Lower lobe of right lung (tissue), 2 donors: ENCODE measurements around the gene CCL11. TPM values are rescaled to one million over a fixed set of nuclear protein-coding genes. Genes with fewer than 3 reads are reported as not detected.

ENCODE experiments used
- ATAC-seq, 2 donors: fragments of 200-7000 bp; cut with Tn5 transposase; one replicate each; pipeline ENCODE4 v1.9.1; 2020 to 2022; ENCODE audit warnings: mild to moderate bottlenecking in 2 of 2, moderate library complexity in 2 of 2
- DNase-seq: peaks from one replicate; pipeline ENCODE4 v3.0.0-alpha.2; 2020
- H3K27ac ChIP-seq: fragments of 200-600 bp; one replicate; pipeline ENCODE4 v1.8.0; 2022
- H3K27me3 ChIP-seq: fragments of 200-600 bp; one replicate; pipeline ENCODE4 v1.8.0; 2022; ENCODE audit warnings: low read depth
- H3K36me3 ChIP-seq: fragments of 200-600 bp; one replicate; pipeline ENCODE4 v1.8.0; 2022; ENCODE audit warnings: mild to moderate bottlenecking
- H3K4me1 ChIP-seq: fragments of 200-600 bp; one replicate; pipeline ENCODE4 v1.8.0; 2022
- H3K4me3 ChIP-seq: fragments of 200-600 bp; one replicate; pipeline ENCODE4 v1.8.0; 2022; ENCODE audit warnings: mild to moderate bottlenecking
- H3K9me3 ChIP-seq: fragments of 200-600 bp; one replicate; pipeline ENCODE4 v1.8.0; 2022
- CTCF ChIP-seq: fragments of 200-600 bp; IDR thresholded peaks from one replicate; pipeline ENCODE4 v1.8.0; 2022; ENCODE audit warnings: antibody characterized with exemption, mild to moderate bottlenecking
- intact Hi-C: fragments of 100-400 bp; cut with DNase I; formaldehyde crosslinking; loops from one replicate; pipeline ENCODE4 v1.11.0; 2022
- total RNA-seq: library from RNA; stranded (reverse); fragmentation: NEBNext Ultra II Directional; extraction: Animal tissue kit (Norgen Biotek cat#: 25700); gene quantifications from one replicate; pipeline ENCODE4 v1.2.1, GENCODE V29; 2021
- donor health status: DM: no; HTN: yes; CAD: no; lungs with severe emphysema.

CCL11 gene
- total RNA-seq, 1 donor from 2014 or later: 1.1 TPM

GRCh38 chr17:34243364-34244320, 41.9 kb upstream of the CCL11 start:
- Histone ChIP-seq H3K36me3 (no peaks in the 10 kb centered on the region), H3K27ac (peak overlapping the region; percentile 33), H3K9me3 (no peaks in the 10 kb centered on the region), H3K4me3 (no peak overlapping the region), H3K4me1 (peaks cover 93% of the 10 kb centered on the region), H3K27me3 (no peaks in the 10 kb centered on the region)
- ATAC-seq (no peak), DNase-seq (no peak)
- TF ChIP-seq CTCF: no peak
- intact Hi-C loops: no loop called here

GRCh38 chr17:34245351-34245905, 40.1 kb upstream of the CCL11 start:
- intact Hi-C loops: no loop called here
- no peaks in the 10 kb centered on the region for H3K36me3 ChIP-seq
- no peaks in the 10 kb centered on the region for H3K9me3 ChIP-seq
- DNase-seq: no peak
- H3K4me3 ChIP-seq: no peak overlapping the region
- no peaks in the 10 kb centered on the region for H3K27me3 ChIP-seq
- peaks cover 96% of the 10 kb centered on the region for H3K4me1 ChIP-seq
- TF ChIP-seq CTCF: no peak
- ATAC-seq: no peak
- H3K27ac ChIP-seq: peak overlapping the region; percentile 9

GRCh38 chr17:34246446-34246845, 39.1 kb upstream of the CCL11 start:
- Histone ChIP-seq H3K9me3 (no peaks in the 10 kb centered on the region), H3K36me3 (no peaks in the 10 kb centered on the region), H3K4me1 (peaks cover 96% of the 10 kb centered on the region), H3K27me3 (no peaks in the 10 kb centered on the region), H3K4me3 (no peak overlapping the region), H3K27ac (no peak overlapping the region)
- TF ChIP-seq CTCF: no peak
- ATAC-seq (peak; percentile 45 to 68), DNase-seq (no peak)
- intact Hi-C loops: no loop called here

- no peak overlapping the region for H3K4me3 ChIP-seq
- no peak for TF ChIP-seq CTCF
- peaks cover 96% of the 10 kb centered on the region for H3K4me1 ChIP-seq
- no peaks in the 10 kb centered on the region for H3K36me3 ChIP-seq
- intact Hi-C loops: no loop called here
- no peaks in the 10 kb centered on the region for H3K9me3 ChIP-seq
- DNase-seq (no peak), ATAC-seq (no peak)
- no peak overlapping the region for H3K27ac ChIP-seq
- no peaks in the 10 kb centered on the region for H3K27me3 ChIP-seq
Measured at GRCh38 chr17:34246881-34247280, 38.7 kb upstream of the CCL11 start.

GRCh38 chr17:34248511-34249024, 37.0 kb upstream of the CCL11 start:
- Histone ChIP-seq H3K36me3 (no peaks in the 10 kb centered on the region), H3K4me3 (no peak overlapping the region), H3K4me1 (peaks cover 96% of the 10 kb centered on the region), H3K27ac (peak overlapping the region; percentile 43), H3K9me3 (no peaks in the 10 kb centered on the region), H3K27me3 (no peaks in the 10 kb centered on the region)
- DNase-seq (no peak), ATAC-seq (peak; percentile 43 to 65)
- intact Hi-C loops: no loop called here
- no peak for TF ChIP-seq CTCF
